Liver (tissue), 9 donors: ENCODE measurements around the gene PPFIBP2. TPM values are rescaled to one million over a fixed set of nuclear protein-coding genes. Genes with fewer than 3 reads are reported as not detected.

ENCODE experiments used
- DNase-seq: peaks from one replicate; pipeline ENCODE4 v3.0.0-alpha.2; 2017; ENCODE audit warnings: low spot score
- H3K27ac ChIP-seq, 2 donors: one replicate each; pipeline ENCODE4 v1.7.0; 2013; ENCODE audit warnings: inconsistent platforms in 2 of 2, low read length in 2 of 2, control low read depth in 1 of 2, low read depth in 1 of 2, mild to moderate bottlenecking in 1 of 2
- H3K27me3 ChIP-seq, 4 donors: one replicate each; pipeline versions ENCODE4 v1.6.1 to v1.7.0; 2013; ENCODE audit warnings: low read length in 3 of 4, inconsistent platforms in 1 of 4, mild to moderate bottlenecking in 1 of 4, moderate library complexity in 1 of 4; ENCODE audit not compliant: control insufficient read depth in 4 of 4, insufficient read depth in 4 of 4
- H3K36me3 ChIP-seq, 4 donors: one replicate each; pipeline versions ENCODE4 v1.6.1 to v1.7.0; 2013; ENCODE audit warnings: low read length in 3 of 4, mild to moderate bottlenecking in 3 of 4, low read depth in 1 of 4, moderate library complexity in 1 of 4; ENCODE audit not compliant: control insufficient read depth in 4 of 4, insufficient read depth in 3 of 4
- H3K4me1 ChIP-seq, 4 donors: one replicate each; pipeline versions ENCODE4 v1.6.1 to v1.7.0; 2013; ENCODE audit warnings: low read length in 3 of 4, mild to moderate bottlenecking in 3 of 4, moderate library complexity in 1 of 4; ENCODE audit not compliant: control insufficient read depth in 4 of 4, insufficient read depth in 4 of 4
- H3K4me3 ChIP-seq, 3 donors: one replicate each; pipeline versions ENCODE4 v1.6.1 to v1.7.0; 2013; ENCODE audit warnings: low read length in 3 of 3, control low read depth in 1 of 3, low read depth in 1 of 3, mild to moderate bottlenecking in 1 of 3
- H3K9ac ChIP-seq, 2 donors: one replicate each; pipeline ENCODE4 v1.7.0; 2013; ENCODE audit warnings: low read length in 2 of 2, mild to moderate bottlenecking in 2 of 2, moderate library complexity in 2 of 2, control low read depth in 1 of 2, low read depth in 1 of 2
- H3K9me3 ChIP-seq, 4 donors: one replicate each; pipeline versions ENCODE4 v1.6.1 to v1.7.0; 2013; ENCODE audit warnings: low read length in 3 of 4; ENCODE audit not compliant: control insufficient read depth in 4 of 4
- ATF3 ChIP-seq: IDR thresholded peaks from 2 replicates; pipeline ENCODE4 v1.6.1; 2016; ENCODE audit warnings: antibody characterized with exemption
- CTCF ChIP-seq: fragments of 150-350 bp; IDR thresholded peaks from 2 replicates; pipeline ENCODE4 v1.5.1; 2017; ENCODE audit warnings: improper control_type of control experiment, low read depth, low read length; ENCODE audit not compliant: missing input control
- EGR1 ChIP-seq, 2 donors: IDR thresholded peaks; 2 replicates each; pipeline ENCODE4 v1.6.1; 2016 to 2018; ENCODE audit warnings: antibody characterized with exemption in 2 of 2, low read depth in 2 of 2
- FOXA1 ChIP-seq: IDR thresholded peaks from 2 replicates; pipeline ENCODE4 v1.6.1; 2016; ENCODE audit warnings: antibody characterized with exemption
- FOXA2 ChIP-seq: IDR thresholded peaks from 2 replicates; pipeline ENCODE4 v1.6.1; 2016; ENCODE audit warnings: antibody characterized with exemption
- GABPA ChIP-seq, 2 donors: IDR thresholded peaks in 1 of 2; conservative IDR thresholded peaks in 1 of 2; 2 replicates each; pipeline ENCODE4 v1.6.1; 2016; ENCODE audit warnings: antibody characterized with exemption in 2 of 2, mild to moderate bottlenecking in 1 of 2, moderate library complexity in 1 of 2
- HNF4A ChIP-seq, 2 donors: conservative IDR thresholded peaks; 2 replicates each; pipeline ENCODE4 v1.6.1; 2016; ENCODE audit warnings: antibody characterized with exemption in 2 of 2, mild to moderate bottlenecking in 2 of 2
- HNF4G ChIP-seq: IDR thresholded peaks from 2 replicates; pipeline ENCODE4 v1.6.1; 2016; ENCODE audit warnings: antibody characterized with exemption
- JUND ChIP-seq, 2 donors: IDR thresholded peaks; 2 replicates each; pipeline ENCODE4 v1.6.1; 2016; ENCODE audit warnings: antibody characterized with exemption in 2 of 2
- MAX ChIP-seq: IDR thresholded peaks from 2 replicates; pipeline ENCODE4 v1.6.1; 2016; ENCODE audit warnings: antibody characterized with exemption
- RAD21 ChIP-seq, 2 donors: IDR thresholded peaks; 2 replicates each; pipeline ENCODE4 v1.6.1; 2016; ENCODE audit warnings: antibody characterized with exemption in 2 of 2, mild to moderate bottlenecking in 2 of 2
- REST ChIP-seq: IDR thresholded peaks from 2 replicates; pipeline ENCODE4 v1.6.1; 2016; ENCODE audit warnings: antibody characterized with exemption, mild to moderate bottlenecking
- RXRA ChIP-seq, 2 donors: IDR thresholded peaks; 2 replicates each; pipeline ENCODE4 v1.6.1; 2017 to 2018; ENCODE audit warnings: antibody characterized with exemption in 2 of 2, mild to moderate bottlenecking in 1 of 2
- SP1 ChIP-seq: IDR thresholded peaks from 2 replicates; pipeline ENCODE4 v1.6.1; 2018; ENCODE audit warnings: antibody characterized with exemption, mild to moderate bottlenecking
- TAF1 ChIP-seq: conservative IDR thresholded peaks from 2 replicates; pipeline ENCODE4 v1.6.1; 2016; ENCODE audit warnings: antibody characterized with exemption, mild to moderate bottlenecking
- YY1 ChIP-seq: IDR thresholded peaks from 2 replicates; pipeline ENCODE4 v1.6.1; 2016; ENCODE audit warnings: antibody characterized with exemption, mild to moderate bottlenecking
- ZBTB33 ChIP-seq: IDR thresholded peaks from 2 replicates; pipeline ENCODE4 v1.6.1; 2016; ENCODE audit warnings: antibody characterized with exemption
- WGBS: extraction: QIAGEN DNeasy Blood & Tissue Kit; methylation state at CpG from one replicate; pipeline ENCODE4 v1.1.7; 2013; 5-methylcytosine and 5-hydroxymethylcytosine counted together
- polyA plus RNA-seq, 2 donors: library from polyadenylated mRNA; stranded (reverse) in 1 of 2; unstranded in 1 of 2; fragments of 200-250 nt in 1 of 2; fragments of >200 nt in 1 of 2; fragmentation: Nextera tagmentation in 1 of 2; extraction: Ambion mirVana in 1 of 2; gene quantifications; one replicate each; pipeline versions ENCODE4 v1.2.1 to v1.2.3, GENCODE V29; 2013 to 2015
- total RNA-seq, 2 donors: library from RNA; depleted of rRNA; stranded (reverse); fragments of >200 nt; gene quantifications; one replicate each; pipeline ENCODE4 v1.2.3, GENCODE V29; 2014
- donor health status: healthy.
- donor health status: healthy.
- donor health status: healthy.
- donor health status: healthy.
- donor health status: healthy.

The PPFIBP2 gene
- total and polyA plus RNA-seq, 4 donors = 19.6 to 80.0 (median 23.2) TPM

GRCh38 chr11:7692426-7692825 lies 178.6 kb downstream of the PPFIBP2 start:
- H3K9me3 ChIP-seq = no peaks in the 10 kb centered on the region
- TF ChIP-seq CTCF = no peak
- TF ChIP-seq ZBTB33 = no peak
- TF ChIP-seq MAX = no peak
- no peak for TF ChIP-seq SP1
- no peak for TF ChIP-seq EGR1 (IDR thresholded peaks at IDR 0.05; ENCODE audit: low read depth in 2 of 2)
- TF ChIP-seq REST = no peak
- TF ChIP-seq HNF4G = no peak
- no peak for TF ChIP-seq GABPA (IDR thresholded peaks at IDR 0.05 in 1 of 2, conservative IDR thresholded peaks at IDR 0.05 in 1 of 2)
- no peak for TF ChIP-seq HNF4A (conservative IDR thresholded peaks at IDR 0.05)
- no peak for DNase-seq
- no peak overlapping the region for H3K9ac ChIP-seq
- no peak overlapping the region for H3K27ac ChIP-seq
- no peak overlapping the region for H3K4me3 ChIP-seq
- H3K4me1 ChIP-seq = peaks cover 0 to 4% (median 3%) of the 10 kb centered on the region in 4 donors
- no peaks in the 10 kb centered on the region for H3K27me3 ChIP-seq
- H3K36me3 ChIP-seq = no peaks in the 10 kb centered on the region
- 92% methylated on average over 3 of the region's 3 CpGs for WGBS

- 66% methylated on average over 3 of the region's 3 CpGs for WGBS
- H3K4me1 ChIP-seq = peaks cover 0 to 4% (median 3%) of the 10 kb centered on the region in 4 donors
Observed at GRCh38 chr11:7694235-7694634, 180.4 kb downstream of the PPFIBP2 start.

More at GRCh38 chr11:7694235-7694634, 180.4 kb downstream of the PPFIBP2 start:
- TF ChIP-seq TAF1 = no peak
- no peak for TF ChIP-seq FOXA1
- no peak for TF ChIP-seq JUND (IDR thresholded peaks at IDR 0.05)
- TF ChIP-seq REST = no peak
- no peak for TF ChIP-seq RXRA (IDR thresholded peaks at IDR 0.05)
- TF ChIP-seq FOXA2 = no peak
- no peak for TF ChIP-seq CTCF
- TF ChIP-seq RAD21 (IDR thresholded peaks at IDR 0.05) = no peak
- TF ChIP-seq EGR1 (IDR thresholded peaks at IDR 0.05; ENCODE audit: low read depth in 2 of 2) = no peak
- no peak for TF ChIP-seq HNF4A (conservative IDR thresholded peaks at IDR 0.05)
- no peak for TF ChIP-seq ATF3
- TF ChIP-seq GABPA (IDR thresholded peaks at IDR 0.05 in 1 of 2, conservative IDR thresholded peaks at IDR 0.05 in 1 of 2) = no peak
- no peak for TF ChIP-seq YY1
- DNase-seq = no peak
- Histone ChIP-seq H3K27me3 (no peaks in the 10 kb centered on the region), H3K9me3 (no peaks in the 10 kb centered on the region), H3K9ac (no peak overlapping the region), H3K27ac (no peak overlapping the region), H3K36me3 (no peaks in the 10 kb centered on the region), H3K4me3 (peak overlapping the region in 1 of 3 donors; percentile 17)
